SK-N-SH treated with all-trans-retinoic acid at 6 μM for 48 hours (cell line): ENCODE data around the gene OXA1L.

ENCODE experiments used
- BACH2 ChIP-seq: fragments of 250-450 bp; sonication (Bioruptor Pico); IDR thresholded peaks from 2 replicates; pipeline ENCODE4 v1.9.0; 2021; ENCODE audit warnings: mild to moderate bottlenecking, borderline replicate concordance
- ESRRG ChIP-seq: fragments of 250-450 bp; sonication (Bioruptor Pico); IDR thresholded peaks from 2 replicates; pipeline ENCODE4 v1.6.1; 2021; ENCODE audit warnings: mild to moderate bottlenecking
- RARB ChIP-seq: fragments of 250-450 bp; sonication (Bioruptor Pico); IDR thresholded peaks from 2 replicates; pipeline ENCODE4 v1.8.0; 2021; ENCODE audit warnings: mild to moderate bottlenecking, moderate library complexity
- TOX ChIP-seq: fragments of 250-450 bp; sonication (Bioruptor Pico); IDR thresholded peaks from 2 replicates; pipeline ENCODE4 v1.8.0; 2021; ENCODE audit warnings: mild to moderate bottlenecking, moderate library complexity, borderline replicate concordance
- ZNF565 ChIP-seq: fragments of 450-650 bp; formaldehyde crosslinking; conservative IDR thresholded peaks from 2 replicates; pipeline ENCODE4 v1.5.0; 2020; ENCODE audit warnings: low read depth, mild to moderate bottlenecking, moderate library complexity
- ZNF8 ChIP-seq: fragments of 450-650 bp; formaldehyde crosslinking; IDR thresholded peaks from 2 replicates; pipeline ENCODE4 v1.5.0; 2020; ENCODE audit warnings: mild to moderate bottlenecking, moderate library complexity

OXA1L gene

DNA sequence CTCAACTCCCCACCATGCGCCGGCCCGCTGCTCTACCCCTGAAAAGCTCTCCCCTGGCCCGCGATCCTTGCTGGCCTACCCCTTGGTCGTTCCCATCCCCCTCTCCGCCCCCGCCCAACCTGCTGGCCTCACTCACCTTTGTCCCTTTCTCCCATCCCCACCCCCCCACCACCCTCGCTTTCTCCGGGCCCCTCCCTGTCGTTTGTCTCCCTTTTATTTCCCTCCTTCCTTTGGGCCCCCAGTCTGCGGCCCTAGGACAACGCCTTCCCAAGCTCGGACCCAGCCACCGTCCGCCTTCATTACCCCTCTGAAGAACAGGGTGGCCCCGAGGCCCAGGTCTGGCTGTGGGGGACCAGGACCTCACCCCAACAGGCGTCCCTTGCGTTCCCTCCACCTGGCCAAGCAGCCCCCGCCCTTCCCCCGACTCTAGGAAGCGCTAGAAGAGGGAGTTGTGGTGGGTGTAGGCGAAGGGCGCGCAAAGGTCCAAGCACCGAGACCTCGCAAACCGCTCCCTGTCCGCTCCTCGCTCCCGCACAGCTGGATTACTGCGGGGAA, 55.6 kb downstream of the OXA1L start (continued):
- TF ChIP-seq ZNF565 (CRISPR knock-in tag) (no peak), ESRRG (CRISPR knock-in tag) (no peak), TOX (CRISPR knock-in tag) (no peak), ZNF8 (CRISPR knock-in tag) (no peak), RARB (CRISPR knock-in tag) (no peak), BACH2 (CRISPR knock-in tag) (no peak)
- TF ChIP-seq, all 23 proteins: peak for 0
